HG03442 (cell line): ENCODE measurements around the gene DLG4.
"Not testable (repeated sequence)": the region's sequence is repeated elsewhere in the genome, so short reads cannot be mapped to it uniquely, and the experiment has no call there.

ENCODE experiments used
- ATAC-seq: cut with Tn5 transposase; IDR thresholded peaks from one replicate; pipeline ENCODE4 v1.9.1; 2021; ENCODE audit warnings: mild to moderate bottlenecking, moderate library complexity; ENCODE audit not compliant: unreplicated experiment

DLG4 gene

DNA sequence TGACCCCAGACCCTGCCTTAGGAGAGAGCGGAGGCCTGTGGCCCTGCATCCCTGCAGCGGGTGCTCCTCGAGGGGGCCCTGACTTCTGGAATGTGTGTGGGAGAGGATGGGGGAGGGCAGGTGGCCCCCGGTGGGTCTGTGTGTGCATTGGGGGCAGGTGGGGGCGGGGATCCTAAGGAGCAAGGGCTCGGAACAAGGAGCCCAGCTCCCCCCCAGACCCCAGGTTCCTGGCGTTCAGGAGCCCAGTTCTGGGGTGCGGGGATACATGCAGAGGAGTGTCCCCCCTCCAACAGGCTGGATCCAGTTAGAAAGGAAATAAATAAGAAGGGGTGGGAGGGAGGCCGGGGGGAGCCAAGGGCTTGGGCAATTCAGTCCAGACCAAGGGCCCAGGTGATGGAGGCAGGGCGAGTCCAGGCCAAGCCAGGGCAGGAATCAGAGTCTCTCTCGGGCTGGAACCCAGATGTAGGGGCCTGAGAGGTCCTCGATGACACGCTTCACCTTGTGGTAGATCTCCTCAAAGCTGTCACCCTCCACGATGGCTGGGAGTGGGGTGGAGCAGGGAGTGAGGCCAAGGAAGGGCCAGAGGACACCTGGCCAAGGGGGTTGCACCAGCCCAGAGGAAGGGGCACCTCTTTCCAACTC lies 29.2 kb downstream of the DLG4 start:
- ATAC-seq, result no peak

- no peak for ATAC-seq
Measured at GRCh38 chr17:7186241-7186640, 33.4 kb downstream of the DLG4 start.

DNA sequence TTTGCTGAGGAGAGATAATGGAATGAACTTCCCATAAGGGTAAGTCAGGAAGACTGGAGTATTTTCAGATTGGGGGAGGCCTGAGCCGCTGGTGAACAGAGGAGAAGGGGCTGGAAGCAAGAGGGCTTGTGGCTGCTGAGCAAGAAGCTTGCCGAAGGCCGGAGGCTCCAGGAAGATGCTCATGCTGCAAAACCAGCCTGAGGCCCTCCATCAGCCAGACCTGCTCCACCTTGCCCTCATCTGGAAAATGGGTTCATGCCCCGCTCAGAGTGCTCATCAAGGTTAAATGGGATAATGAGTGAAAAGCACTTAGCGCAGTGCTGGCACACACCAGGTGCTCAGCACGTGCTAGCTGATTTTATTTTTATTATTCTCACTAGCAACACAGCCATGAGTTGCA lies 35.0 kb downstream of the DLG4 start:
- ATAC-seq, result no peak

- ATAC-seq, result no peak
Measured at GRCh38 chr17:7184091-7184488, 35.5 kb downstream of the DLG4 start.

DNA sequence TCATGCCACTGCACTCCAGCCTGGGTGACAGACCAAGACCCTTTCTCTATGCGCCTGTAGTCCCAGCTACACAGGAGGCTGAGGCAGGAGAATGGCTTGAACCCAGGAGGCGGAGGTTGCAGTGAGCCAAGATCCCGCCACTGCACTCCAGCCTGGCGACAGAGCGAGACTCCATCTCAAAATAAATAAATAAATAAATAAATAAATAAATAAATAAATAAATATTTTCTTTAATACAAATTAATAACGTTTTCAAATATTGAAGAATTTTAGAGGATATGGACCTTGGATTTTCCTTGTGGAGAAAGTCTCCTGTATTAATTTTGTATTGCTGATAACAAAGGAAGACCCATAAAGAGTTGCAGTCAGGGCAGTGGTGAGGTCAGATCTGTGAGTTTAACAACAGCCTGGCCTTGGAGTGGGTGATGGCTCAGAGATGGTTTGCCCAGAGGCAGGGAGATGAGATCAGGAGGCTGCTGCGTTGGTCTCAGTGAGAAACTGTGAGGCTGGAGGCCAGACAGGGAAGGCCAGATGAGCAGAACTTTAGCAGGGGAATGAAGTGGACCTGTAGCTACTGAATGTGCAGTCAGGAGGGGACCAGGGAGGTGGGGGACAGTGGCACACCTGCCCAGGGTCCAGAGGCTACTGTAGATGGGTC lies 36.1 kb downstream of the DLG4 start:
- ATAC-seq, result no peak

GRCh38 chr17:7182101-7182500 lies 37.5 kb downstream of the DLG4 start:
- ATAC-seq, result not testable (repeated sequence)

GRCh38 chr17:7179317-7180254 lies 40.0 kb downstream of the DLG4 start, which contains the start of gene ASGR1:
Gene ASGR1, minus strand, starts transcription at chr17:7179370. Its CDS starts 807 bp downstream, at chr17:7178563.
- no peak for ATAC-seq

GRCh38 chr17:7178973-7179316 lies 40.7 kb downstream of the DLG4 start:
- ATAC-seq, result no peak

- no peak for ATAC-seq
Measured at GRCh38 chr17:7177954-7178477, 41.6 kb downstream of the DLG4 start.

- no peak for ATAC-seq
Measured at GRCh38 chr17:7177191-7177953, 42.3 kb downstream of the DLG4 start.

- ATAC-seq, result no peak
Measured at GRCh38 chr17:7176841-7177190, 42.8 kb downstream of the DLG4 start.

DNA sequence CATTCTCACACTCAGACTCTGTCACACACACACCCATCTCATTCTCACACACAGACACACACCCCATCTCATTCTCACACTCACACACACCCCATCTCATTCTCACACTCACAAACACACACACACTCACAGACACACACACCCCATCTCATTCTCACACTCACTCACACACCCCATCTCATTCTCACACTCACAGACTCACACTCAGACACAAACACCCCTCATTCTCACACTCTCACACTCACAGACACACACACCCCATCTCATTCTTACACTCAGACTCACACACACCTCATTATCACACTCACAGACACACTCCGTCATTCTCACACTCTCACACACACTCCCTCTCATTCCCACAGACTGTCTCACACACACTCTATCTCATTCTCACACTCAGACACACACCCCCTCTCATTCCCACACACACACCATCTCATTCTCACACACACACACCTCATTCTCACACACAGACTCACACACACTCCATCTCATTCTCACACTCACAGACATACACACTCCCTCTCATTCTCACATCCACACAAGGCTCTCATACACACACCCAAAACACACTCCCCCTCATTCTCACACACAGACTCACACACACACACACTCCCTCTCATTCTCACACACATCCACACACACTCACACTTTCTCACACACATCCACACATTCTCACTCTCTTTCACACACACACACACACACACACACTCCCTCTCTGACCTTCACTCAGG lies 43.4 kb downstream of the DLG4 start:
- ATAC-seq, result no peak

GRCh38 chr17:7175330-7175733 lies 44.3 kb downstream of the DLG4 start:
- ATAC-seq, result no peak

DNA sequence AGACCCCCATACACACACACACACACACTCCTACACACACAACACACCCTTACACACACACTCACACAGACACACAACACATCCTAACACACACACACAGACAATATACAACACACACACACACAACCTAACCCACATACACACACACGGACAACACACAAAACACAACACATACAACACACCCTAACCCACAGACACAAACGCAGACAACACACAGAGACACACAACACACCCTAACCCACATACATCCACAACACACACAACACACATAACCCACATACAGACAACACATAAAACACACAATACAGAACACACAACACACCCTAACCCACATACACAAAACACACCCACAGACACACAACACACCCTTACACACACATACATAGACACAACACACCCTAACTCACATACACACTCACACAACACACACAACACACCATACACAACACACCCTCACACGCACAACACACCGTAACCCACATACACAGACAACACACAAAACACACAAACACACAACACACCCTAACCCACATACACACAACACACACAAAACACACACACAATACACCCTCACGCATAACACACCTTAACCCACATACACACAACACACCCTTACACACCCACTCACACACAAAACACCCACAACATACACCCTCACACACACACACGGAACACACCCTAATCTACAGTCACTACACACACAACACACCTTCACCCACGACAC lies 44.9 kb downstream of the DLG4 start:
- ATAC-seq, result no peak

- ATAC-seq, result no peak
Measured at GRCh38 chr17:7173687-7174602, 45.7 kb downstream of the DLG4 start.

DNA sequence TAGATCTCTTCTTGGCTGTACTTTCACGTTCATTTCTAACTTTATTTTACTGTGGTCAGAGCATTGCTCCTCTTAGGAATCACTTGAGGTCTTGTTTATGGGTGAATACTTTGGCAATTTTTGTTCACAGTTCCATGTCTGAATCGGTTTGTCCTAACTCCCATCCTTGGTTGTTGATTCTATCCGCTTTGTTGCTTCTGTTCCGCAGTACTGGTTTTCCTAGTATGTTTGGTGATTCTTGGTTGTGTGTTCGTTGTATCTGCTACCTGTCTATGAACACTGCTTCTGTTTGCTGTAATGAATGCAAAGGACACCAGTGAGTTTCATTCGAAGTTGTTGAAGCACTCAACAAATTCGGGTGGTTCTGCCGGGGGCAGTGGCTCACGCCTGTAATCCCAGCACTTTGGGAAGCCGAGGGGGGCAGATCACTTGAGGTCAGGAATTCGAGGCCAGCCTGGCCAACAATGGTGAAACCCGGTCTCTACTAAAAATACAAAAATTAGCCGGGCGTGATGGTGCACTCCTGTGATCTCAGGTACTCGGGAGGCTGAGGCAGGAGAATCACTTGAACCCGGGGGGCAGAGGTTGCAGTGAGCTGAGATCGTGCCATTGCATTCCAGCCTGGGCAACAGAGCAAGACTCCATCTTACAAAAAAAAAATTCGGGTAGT lies 47.0 kb downstream of the DLG4 start:
- not testable (repeated sequence) for ATAC-seq

DNA sequence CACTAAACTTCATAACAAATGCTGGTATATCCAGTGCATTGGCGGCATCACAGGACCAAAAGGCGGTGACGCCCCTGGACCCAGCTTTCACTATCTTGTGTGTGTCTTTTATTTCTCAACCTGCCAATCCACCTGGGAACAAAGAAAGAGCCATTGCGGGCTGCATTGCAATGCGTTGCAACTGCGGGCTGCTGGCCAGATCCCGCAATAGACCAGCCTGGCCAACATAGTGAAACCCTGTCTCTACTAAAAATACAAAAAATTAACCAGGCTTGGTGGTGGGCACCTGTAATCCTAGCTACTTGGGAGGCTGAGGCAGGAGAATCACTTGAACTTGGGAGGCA lies 50.1 kb downstream of the DLG4 start:
- not testable (repeated sequence) for ATAC-seq
